OCI-LY7 (cell line): Measurements from ENCODE around the gene ABCC3.

Source experiments
- EZH2phosphoT487 ChIP-seq: fragments of 200-600 bp; sonication (generic); IDR thresholded peaks from 2 replicates; pipeline ENCODE4 v1.6.1; 2018; ENCODE audit warnings: low read depth, borderline replicate concordance, mild to moderate bottlenecking, mixed run types, antibody characterized with exemption, low read length, moderate library complexity, mixed read lengths
- TF ChIP-seq, protein P1 (sequence below): fragments of 200-600 bp; sonication (generic); conservative IDR thresholded peaks from 2 replicates; pipeline ENCODE4 v1.5.1; 2014; ENCODE audit warnings: mild to moderate bottlenecking, antibody characterized with exemption, low read length, moderate library complexity, mixed read lengths

- TF ChIP-seq, protein P1, sequence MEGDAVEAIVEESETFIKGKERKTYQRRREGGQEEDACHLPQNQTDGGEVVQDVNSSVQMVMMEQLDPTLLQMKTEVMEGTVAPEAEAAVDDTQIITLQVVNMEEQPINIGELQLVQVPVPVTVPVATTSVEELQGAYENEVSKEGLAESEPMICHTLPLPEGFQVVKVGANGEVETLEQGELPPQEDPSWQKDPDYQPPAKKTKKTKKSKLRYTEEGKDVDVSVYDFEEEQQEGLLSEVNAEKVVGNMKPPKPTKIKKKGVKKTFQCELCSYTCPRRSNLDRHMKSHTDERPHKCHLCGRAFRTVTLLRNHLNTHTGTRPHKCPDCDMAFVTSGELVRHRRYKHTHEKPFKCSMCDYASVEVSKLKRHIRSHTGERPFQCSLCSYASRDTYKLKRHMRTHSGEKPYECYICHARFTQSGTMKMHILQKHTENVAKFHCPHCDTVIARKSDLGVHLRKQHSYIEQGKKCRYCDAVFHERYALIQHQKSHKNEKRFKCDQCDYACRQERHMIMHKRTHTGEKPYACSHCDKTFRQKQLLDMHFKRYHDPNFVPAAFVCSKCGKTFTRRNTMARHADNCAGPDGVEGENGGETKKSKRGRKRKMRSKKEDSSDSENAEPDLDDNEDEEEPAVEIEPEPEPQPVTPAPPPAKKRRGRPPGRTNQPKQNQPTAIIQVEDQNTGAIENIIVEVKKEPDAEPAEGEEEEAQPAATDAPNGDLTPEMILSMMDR: no peak
- no peak for TF ChIP-seq EZH2phosphoT487
These were observed 40.5 kb downstream of the ABCC3 start for GRCh38 chr17:50675190-50675589.
